GM12878 (cell line): Measurements from ENCODE around the gene ZMIZ2.

ENCODE experiments used
- CHD4 ChIP-seq: fragments of 200-600 bp; sonication (generic); IDR thresholded peaks from 2 replicates; pipeline ENCODE4 v1.6.1; 2016; ENCODE audit warnings: mild to moderate bottlenecking
- CREM ChIP-seq: IDR thresholded peaks from 2 replicates; pipeline ENCODE4 v1.6.1; 2014; ENCODE audit warnings: antibody characterized with exemption, low read depth
- CTCF ChIP-seq, 3 experiments: IDR thresholded peaks in 2 of 3; conservative IDR thresholded peaks in 1 of 3; 2 replicates each; pipeline ENCODE4 v1.5.1; 2011; ENCODE audit warnings: low read depth in 3 of 3, low read length in 3 of 3, mild to moderate bottlenecking in 3 of 3, control low read depth in 2 of 3, moderate library complexity in 2 of 3, inconsistent platforms in 1 of 3, mixed read lengths in 1 of 3; ENCODE audit not compliant: control insufficient read depth in 2 of 3, insufficient read depth in 1 of 3; ENCODE audit errors: extremely low read depth in 1 of 3
- EGR1 ChIP-seq, 2 experiments: IDR thresholded peaks; 1 replicate in 1 of 2; 2 replicates in 1 of 2; pipeline ENCODE4 v1.6.1; 2011 to 2012; ENCODE audit warnings: low read depth in 2 of 2, low read length in 2 of 2, borderline replicate concordance in 1 of 2, mild to moderate bottlenecking in 1 of 2, moderate library complexity in 1 of 2
- EZH2 ChIP-seq: IDR thresholded peaks from 2 replicates; pipeline ENCODE4 v1.6.1; 2012; ENCODE audit warnings: low read depth, mild to moderate bottlenecking, control low read depth, inconsistent platforms, low read length, borderline replicate concordance; ENCODE audit not compliant: control insufficient read depth
- POLR2A ChIP-seq: IDR thresholded peaks from 2 replicates; pipeline ENCODE4 v1.6.1; 2011; ENCODE audit warnings: low read depth, mild to moderate bottlenecking, low read length
- POLR2AphosphoS5 ChIP-seq: IDR thresholded peaks from 2 replicates; pipeline ENCODE4 v1.6.1; 2011; ENCODE audit warnings: mild to moderate bottlenecking, low read length, inconsistent platforms
- POU2F2 ChIP-seq: IDR thresholded peaks from 3 replicates; pipeline ENCODE4 v1.6.1; 2011; ENCODE audit warnings: low read depth, mild to moderate bottlenecking, low read length, borderline replicate concordance
- SIN3A ChIP-seq: IDR thresholded peaks from 2 replicates; pipeline ENCODE4 v1.6.1; 2012; ENCODE audit warnings: low read depth, low read length, improper control_type of control experiment
- USF2 ChIP-seq: IDR thresholded peaks from 2 replicates; pipeline ENCODE4 v1.6.1; 2011; ENCODE audit warnings: low read depth, low read length, improper control_type of control experiment, borderline replicate concordance
- ZBTB4 ChIP-seq: fragments of 450-650 bp; formaldehyde crosslinking; IDR thresholded peaks from 2 replicates; pipeline ENCODE4 v1.4.0; 2022; ENCODE audit warnings: mild to moderate bottlenecking, moderate library complexity
- TF ChIP-seq, protein P1 (sequence below): IDR thresholded peaks from 2 replicates; pipeline ENCODE4 v1.6.1; 2012; ENCODE audit warnings: mild to moderate bottlenecking, low read depth, low read length

GRCh38 chr7:44797329-44798258 lies 48.9 kb downstream of the ZMIZ2 start:
- TF ChIP-seq POU2F2 (peak; percentile 54; the same call in 1 of the 3 replicates), CHD4 (no peak), CTCF (IDR thresholded peaks at IDR 0.05 in 2 of 3, conservative IDR thresholded peaks at IDR 0.05 in 1 of 3; ENCODE audit: control insufficient read depth in 2 of 3, extremely low read depth in 1 of 3, insufficient read depth in 1 of 3, low read depth in 3 of 3, low read length in 3 of 3) (peak; percentile 57 to 61 (median 61)), CREM (peak; percentile 41), POLR2A (no peak), EZH2 (no peak), EGR1 (IDR thresholded peaks at IDR 0.05; ENCODE audit: borderline replicate concordance in 1 of 2, low read depth in 2 of 2, low read length in 2 of 2) (peak in 1 of 2 experiments; percentile 65; a peak in 1 of 3 replicates), USF2 (no peak), ZBTB4 (CRISPR knock-in tag) (no peak), SIN3A (0 out of 2 replicates have a peak, but pooled peaks have one; percentile 43), POLR2AphosphoS5 (peak; percentile 89)
- TF ChIP-seq, protein P1, sequence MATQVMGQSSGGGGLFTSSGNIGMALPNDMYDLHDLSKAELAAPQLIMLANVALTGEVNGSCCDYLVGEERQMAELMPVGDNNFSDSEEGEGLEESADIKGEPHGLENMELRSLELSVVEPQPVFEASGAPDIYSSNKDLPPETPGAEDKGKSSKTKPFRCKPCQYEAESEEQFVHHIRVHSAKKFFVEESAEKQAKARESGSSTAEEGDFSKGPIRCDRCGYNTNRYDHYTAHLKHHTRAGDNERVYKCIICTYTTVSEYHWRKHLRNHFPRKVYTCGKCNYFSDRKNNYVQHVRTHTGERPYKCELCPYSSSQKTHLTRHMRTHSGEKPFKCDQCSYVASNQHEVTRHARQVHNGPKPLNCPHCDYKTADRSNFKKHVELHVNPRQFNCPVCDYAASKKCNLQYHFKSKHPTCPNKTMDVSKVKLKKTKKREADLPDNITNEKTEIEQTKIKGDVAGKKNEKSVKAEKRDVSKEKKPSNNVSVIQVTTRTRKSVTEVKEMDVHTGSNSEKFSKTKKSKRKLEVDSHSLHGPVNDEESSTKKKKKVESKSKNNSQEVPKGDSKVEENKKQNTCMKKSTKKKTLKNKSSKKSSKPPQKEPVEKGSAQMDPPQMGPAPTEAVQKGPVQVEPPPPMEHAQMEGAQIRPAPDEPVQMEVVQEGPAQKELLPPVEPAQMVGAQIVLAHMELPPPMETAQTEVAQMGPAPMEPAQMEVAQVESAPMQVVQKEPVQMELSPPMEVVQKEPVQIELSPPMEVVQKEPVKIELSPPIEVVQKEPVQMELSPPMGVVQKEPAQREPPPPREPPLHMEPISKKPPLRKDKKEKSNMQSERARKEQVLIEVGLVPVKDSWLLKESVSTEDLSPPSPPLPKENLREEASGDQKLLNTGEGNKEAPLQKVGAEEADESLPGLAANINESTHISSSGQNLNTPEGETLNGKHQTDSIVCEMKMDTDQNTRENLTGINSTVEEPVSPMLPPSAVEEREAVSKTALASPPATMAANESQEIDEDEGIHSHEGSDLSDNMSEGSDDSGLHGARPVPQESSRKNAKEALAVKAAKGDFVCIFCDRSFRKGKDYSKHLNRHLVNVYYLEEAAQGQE = no peak
